Measurements from ENCODE around the gene SLC26A11. TPM values are rescaled to one million over a fixed set of nuclear protein-coding genes. Genes with fewer than 3 reads are reported as not detected.
A peak's percentile ranks its signal among the peaks of the same experiment; 100 is the strongest.
"Not testable (repeated sequence)": the region's sequence is repeated elsewhere in the genome, so short reads cannot be mapped to it uniquely, and the experiment has no call there.

SLC26A11 gene
- polyA plus RNA-seq, 3 donors: 22.0 to 33.8 (median 25.1) TPM

DNA sequence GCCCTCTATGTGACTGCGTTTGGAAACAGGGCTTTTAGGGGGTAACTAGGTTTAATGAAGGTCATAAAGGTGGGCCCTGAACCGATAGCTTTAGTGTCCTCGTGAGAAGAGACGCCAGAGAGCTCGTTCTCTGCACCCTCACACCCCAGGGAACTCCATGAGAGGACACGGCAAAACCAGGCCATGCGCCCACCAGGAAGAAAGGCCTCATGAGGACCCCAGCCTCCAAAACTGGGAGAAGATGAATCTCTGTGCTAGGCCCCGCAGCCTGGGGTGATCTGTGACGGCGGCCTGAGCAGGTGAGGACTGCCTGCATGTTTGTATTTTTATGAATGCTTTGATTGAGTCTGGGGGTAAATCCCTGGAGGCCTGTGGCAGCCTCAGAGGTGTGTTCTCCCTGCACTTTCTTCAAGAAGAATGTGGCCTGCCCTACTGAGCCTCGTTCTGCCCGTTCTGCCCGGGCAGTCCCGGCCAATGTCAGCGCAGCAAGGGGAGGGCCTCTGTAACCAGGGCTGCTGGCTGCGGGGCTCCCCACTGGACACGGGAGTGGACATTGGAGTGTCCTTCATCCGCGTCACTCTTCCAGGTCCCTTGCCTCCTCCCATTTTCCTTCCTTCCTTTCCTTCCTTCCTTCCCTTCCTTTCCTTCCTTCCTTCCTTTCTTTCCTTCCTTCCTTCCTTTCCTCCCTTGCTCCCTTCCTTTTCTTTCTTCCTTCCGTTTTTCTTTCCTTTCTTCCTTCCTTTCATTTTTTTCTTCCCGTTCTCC lies 33.6 kb downstream of the SLC26A11 start:
- peak in 2 of 11 donors; percentile 22 to 47 for DNase-seq (ENCODE audit: extremely low read depth in 1 of 11, low read depth in 9 of 11, low spot score in 4 of 11)

DNA sequence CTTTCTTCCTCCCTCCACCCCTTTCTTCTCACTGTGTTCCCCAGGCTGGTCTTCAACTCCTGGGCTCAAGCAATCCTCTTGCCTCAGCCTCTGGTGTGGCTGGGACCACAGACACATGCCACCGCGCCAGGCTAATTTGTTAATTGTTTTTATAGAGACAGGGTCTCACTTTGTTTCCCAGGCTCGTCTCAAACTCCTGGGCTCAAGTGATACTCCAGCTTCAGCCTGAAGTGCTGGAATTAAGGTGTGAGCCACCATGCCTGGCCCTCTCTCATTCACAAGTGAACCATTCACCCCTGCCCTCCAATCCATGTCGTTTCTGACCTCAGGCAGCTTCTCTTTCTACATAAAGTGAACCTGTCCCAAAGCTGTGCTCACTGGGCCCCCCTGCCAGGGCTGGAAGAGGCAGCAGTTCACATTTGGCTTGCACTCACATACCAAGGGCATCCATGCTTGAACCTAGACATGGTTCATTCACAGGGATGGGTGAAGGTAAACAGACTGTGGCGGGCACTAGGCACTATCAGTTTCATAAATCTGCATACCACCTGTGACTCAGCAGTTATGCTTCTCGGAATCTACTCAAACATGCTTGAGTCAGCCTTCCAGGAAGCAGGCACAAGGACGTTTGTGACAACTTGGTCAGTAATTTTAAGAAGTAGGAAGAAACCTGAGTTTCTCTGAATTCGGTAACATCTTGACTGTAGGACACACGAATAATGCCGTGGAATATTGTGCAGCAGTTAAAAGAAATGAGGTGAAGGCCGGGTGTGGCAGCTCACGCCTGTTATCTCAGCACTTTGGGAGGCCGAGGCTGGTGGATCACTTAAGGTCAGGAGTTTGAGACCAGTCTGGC lies 34.4 kb downstream of the SLC26A11 start:
- DNase-seq (ENCODE audit: extremely low read depth in 1 of 11, low read depth in 9 of 11, low spot score in 4 of 11): peak in 8 of 11 donors; percentile 49 to 88 (median 70)

GRCh38 chr17:80256034-80256350 lies 35.8 kb downstream of the SLC26A11 start:
- DNase-seq (ENCODE audit: extremely low read depth in 1 of 11, low read depth in 9 of 11, low spot score in 4 of 11): no peak

- DNase-seq (ENCODE audit: extremely low read depth in 1 of 11, low read depth in 9 of 11, low spot score in 4 of 11): no peak
Measured at GRCh38 chr17:80257716-80258213, 37.5 kb downstream of the SLC26A11 start.

- not testable (repeated sequence) for DNase-seq (ENCODE audit: extremely low read depth in 1 of 11, low read depth in 9 of 11, low spot score in 4 of 11)
Measured at GRCh38 chr17:80258296-80258695, 38.1 kb downstream of the SLC26A11 start.

DNA sequence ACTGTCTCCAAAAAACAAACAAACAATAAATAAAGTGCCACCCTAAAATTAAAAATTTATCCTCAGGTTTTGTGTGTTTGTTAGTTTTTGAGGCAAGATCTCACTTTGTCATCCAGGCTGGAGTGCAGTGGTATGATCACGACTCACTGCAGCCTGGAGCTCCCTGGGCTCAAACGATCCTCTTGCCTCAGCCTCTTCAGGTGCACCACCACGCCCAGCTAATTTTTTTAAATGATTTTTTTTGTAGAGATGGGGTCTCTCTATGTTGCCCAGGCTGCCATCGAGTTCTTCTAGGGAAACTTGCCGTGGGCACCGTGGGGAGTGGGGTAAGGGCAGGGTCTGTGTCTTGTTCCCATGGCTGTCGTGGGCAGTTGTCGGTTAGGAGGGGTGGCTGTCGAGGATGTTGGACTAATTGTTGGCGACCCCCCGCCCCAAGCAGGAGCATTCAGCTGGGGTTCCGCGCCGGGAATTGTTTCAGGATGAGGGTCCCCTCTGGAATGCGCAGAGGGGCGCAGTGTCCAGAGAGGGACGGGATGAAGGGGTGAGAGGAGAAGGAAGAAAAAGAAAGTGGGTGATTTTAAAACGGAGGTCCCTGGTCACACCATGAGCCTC lies 39.3 kb downstream of the SLC26A11 start:
- no peak for DNase-seq (ENCODE audit: extremely low read depth in 1 of 11, low read depth in 9 of 11, low spot score in 4 of 11)

DNA sequence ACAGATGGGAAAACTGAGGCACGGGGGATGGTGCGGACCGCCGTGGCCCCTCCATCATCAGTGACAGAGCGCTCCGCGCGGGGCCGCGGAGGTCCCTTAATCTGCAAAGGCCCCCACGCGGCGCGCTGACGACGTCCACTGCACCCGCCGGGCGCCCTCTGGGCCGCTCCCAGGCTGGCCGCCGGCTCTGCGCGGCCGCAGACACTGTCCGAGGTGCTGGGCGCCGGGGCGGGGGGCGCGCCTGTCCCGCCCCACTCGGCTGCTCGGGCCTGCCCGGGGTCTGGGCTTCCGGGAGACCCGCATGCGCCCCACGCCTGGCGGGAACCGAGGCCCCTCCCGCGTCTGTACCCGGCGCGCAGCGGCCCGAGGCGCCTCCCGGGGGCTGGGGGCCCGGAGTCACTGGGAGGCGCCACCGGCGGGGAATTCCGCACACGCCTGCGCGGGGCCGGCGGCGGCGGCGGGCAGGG lies 39.9 kb downstream of the SLC26A11 start:
- peak in 6 of 11 donors; percentile 44 to 70 (median 66) for DNase-seq (ENCODE audit: extremely low read depth in 1 of 11, low read depth in 9 of 11, low spot score in 4 of 11)

GRCh38 chr17:80260791-80261158 lies 40.5 kb downstream of the SLC26A11 start, which contains the start of gene RNF213:
Gene RNF213 (plus strand): TSS chr17:80260852. CDS start chr17:80263682, 2,830 bp downstream.
- peak in 1 of 11 donors; percentile 26 for DNase-seq (ENCODE audit: extremely low read depth in 1 of 11, low read depth in 9 of 11, low spot score in 4 of 11)

DNA sequence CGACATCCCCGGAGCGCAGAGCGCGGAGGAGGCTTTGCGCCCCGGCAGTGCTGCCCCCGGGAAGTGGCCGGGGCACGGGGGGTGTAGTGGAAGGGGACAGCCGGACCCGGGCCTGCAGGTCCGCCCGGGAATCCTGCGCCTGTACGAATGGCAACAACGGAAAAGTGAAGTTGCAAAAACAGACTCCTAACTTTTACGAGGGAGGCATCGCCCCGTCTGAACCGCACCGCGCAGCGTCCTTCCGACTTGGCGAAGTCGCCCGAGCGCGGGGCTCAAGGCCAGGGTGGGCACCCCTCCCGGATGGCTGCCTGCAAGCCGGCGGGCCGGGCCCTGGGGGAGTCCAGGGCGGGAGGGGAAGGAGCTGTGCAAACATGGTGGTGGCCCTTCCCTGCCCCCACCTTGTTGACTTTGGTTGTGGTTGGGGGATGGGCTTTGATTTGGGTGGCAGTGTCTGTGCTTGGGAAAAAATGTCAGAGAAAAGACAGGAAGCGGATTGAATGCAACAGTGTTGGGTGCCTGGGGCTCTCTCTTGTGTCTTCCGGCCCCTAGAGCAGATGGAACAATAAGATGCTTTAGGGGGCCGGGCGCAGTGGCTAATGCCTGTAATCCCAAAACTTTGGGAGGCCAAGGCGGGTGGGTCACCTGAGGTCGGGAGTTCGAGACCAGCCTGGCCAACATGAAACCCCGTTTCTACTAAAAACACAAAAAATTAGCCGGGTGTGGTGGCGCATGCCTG lies 41.1 kb downstream of the SLC26A11 start:
- DNase-seq (ENCODE audit: extremely low read depth in 1 of 11, low read depth in 9 of 11, low spot score in 4 of 11): peak in 2 of 11 donors; percentile 43 to 49

GRCh38 chr17:80261895-80262279 lies 41.7 kb downstream of the SLC26A11 start:
- no peak for DNase-seq (ENCODE audit: extremely low read depth in 1 of 11, low read depth in 9 of 11, low spot score in 4 of 11)

GRCh38 chr17:80262291-80262690 lies 42.1 kb downstream of the SLC26A11 start:
- DNase-seq (ENCODE audit: extremely low read depth in 1 of 11, low read depth in 9 of 11, low spot score in 4 of 11): no peak

GRCh38 chr17:80262775-80263244 lies 42.6 kb downstream of the SLC26A11 start:
- no peak for DNase-seq (ENCODE audit: extremely low read depth in 1 of 11, low read depth in 9 of 11, low spot score in 4 of 11)

- peak in 10 of 11 donors; percentile 70 to 93 (median 84) for DNase-seq (ENCODE audit: extremely low read depth in 1 of 11, low read depth in 9 of 11, low spot score in 4 of 11)
Measured at GRCh38 chr17:80263253-80264204, 43.3 kb downstream of the SLC26A11 start.

DNA sequence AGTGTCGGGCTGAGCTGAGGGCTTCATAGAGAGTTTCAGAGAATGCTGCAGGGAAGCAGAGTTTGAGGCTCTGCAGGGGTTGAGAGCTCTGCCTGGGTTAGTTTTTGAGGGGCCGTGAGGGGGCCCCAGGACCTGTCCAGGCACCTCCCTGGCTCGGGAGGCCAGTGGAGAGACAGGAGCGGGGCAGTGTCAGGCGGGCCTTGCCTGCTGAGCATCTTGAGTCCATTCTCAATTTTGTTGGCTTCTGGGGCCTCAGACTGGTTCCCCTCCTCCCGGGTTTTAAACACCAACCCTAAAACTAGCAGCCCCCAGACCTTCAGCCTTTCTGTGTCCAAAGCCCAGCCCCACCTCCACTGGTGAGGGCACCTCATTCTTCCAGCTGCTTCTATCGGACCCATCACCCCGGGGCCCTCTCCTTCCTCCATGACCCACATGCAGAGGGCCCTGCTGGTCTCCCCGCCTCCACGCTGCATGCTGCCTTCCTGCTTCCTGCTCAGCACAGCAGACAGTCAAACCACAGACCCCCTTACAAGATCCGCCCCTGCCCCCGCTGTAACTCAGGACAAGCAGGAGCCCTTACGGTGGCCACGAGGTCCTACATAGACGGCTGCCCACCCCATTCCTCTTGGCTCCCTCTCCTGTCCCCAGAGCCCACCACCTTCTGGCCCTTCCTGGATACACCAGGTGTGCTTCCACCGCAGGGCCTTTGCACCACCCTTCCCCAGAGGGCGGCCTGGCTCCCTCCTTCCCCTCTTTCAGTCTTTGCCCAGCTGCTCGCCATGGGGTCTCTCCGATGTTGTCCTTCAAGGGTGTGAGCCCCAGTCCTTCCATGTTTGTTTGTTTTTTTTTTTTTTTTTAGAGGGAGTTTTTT lies 44.2 kb downstream of the SLC26A11 start:
- DNase-seq (ENCODE audit: extremely low read depth in 1 of 11, low read depth in 9 of 11, low spot score in 4 of 11): no peak

DNA sequence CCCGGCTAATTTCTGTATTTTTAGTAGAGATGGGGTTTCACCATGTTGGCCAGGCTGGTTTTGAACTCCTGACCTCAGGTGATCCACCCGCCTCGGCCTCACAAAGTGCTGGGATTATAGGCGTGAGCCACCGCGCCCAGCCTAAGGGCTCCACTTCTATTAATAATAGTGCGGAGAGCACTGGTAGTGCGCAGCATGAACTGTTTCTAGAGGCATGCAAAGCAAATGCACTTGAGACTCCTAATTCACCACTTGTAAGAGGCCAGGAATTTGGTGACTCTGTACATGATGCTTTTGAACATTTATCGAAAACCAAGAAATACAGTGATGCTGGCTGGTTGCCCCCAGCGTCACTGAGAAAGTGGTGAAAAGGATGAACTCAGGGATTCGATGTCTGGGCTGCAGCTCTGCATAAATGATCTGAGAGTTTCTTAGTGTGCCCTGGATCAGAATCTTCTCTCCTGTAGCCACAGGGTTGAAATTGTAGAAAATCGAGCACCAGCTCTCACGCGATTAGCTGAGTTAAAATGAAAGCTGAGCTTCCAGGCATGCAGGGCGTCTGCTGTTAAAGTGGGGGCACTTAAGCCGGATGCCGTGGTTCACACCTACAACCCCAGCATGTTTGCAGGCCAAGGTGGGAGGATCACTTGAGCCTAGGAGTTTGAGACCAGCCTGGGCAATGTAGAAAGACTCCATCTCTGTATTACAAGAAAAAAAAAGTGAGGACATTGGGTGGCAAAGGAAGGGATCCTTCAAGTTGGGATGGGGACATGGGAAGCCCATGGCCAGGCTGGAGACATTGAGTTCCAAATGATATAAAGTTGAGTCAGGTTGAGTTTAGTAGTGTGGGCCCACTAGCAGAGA lies 45.2 kb downstream of the SLC26A11 start:
- no peak for DNase-seq (ENCODE audit: extremely low read depth in 1 of 11, low read depth in 9 of 11, low spot score in 4 of 11)

- DNase-seq (ENCODE audit: extremely low read depth in 1 of 11, low read depth in 9 of 11, low spot score in 4 of 11): no peak
Measured at GRCh38 chr17:80267391-80267790, 47.2 kb downstream of the SLC26A11 start.
